Measurements from ENCODE around the gene REEP6.
"Not testable (repeated sequence)": the region's sequence is repeated elsewhere in the genome, so short reads cannot be mapped to it uniquely, and the experiment has no call there.

The REEP6 gene

GRCh38 chr19:1491849-1492170 is 829 bp downstream of the REEP6 start:
- DNase-seq, result no peak

GRCh38 chr19:1492474-1493006 is 1.6 kb downstream of the REEP6 start:
- peak; percentile 3 for DNase-seq

GRCh38 chr19:1494115-1494815 is 3.3 kb downstream of the REEP6 start:
- no peak for DNase-seq

- DNase-seq, result no peak
Observed at GRCh38 chr19:1495051-1495798, 4.2 kb downstream of the REEP6 start.

- DNase-seq, result no peak
Observed at GRCh38 chr19:1495799-1496713, 5.1 kb downstream of the REEP6 start.

DNA sequence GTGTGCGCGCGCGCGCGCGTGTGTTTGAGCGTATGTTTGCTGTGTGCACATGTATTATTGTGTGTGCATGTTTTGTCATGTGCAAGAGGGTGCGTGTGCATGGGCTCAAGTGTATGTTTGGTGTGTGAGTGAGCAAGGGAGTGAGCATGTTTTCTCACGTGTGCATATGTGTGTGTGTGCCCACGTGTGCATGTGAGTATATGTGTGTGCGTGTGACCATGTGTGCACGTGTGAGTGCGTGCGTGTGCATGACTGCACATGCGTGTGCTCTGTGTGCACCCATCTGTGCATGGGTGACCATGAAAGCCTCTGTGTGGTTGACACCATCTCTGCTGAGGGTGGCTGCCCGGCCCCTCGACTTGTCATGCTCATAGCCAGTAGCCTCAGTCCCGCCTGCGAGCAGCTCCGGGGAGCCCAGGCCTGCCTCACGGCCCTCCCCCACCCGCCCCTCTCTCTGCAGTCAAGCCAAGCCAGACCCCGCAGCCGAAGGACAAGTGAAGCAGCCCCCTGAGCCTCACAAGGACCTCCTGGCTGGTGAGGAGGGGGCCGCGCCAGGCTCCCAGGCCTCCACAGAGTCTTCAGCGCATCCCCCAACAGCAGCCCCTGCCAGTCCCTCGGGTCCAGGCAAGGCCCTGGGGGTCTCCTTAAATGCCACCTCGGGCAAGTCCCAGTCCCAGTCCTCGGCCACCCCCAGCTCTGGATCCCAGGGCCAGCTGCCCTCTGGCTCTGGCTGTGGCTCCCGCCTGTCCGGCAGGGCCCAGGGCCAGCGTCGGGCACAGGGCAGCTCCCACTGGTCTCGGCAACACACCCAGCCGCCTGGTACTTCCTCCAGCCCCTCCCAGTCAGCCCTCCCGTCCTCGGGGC is 6.0 kb downstream of the REEP6 start:
- DNase-seq, result no peak

GRCh38 chr19:1497578-1498235 is 6.7 kb downstream of the REEP6 start:
- DNase-seq, result no peak

DNA sequence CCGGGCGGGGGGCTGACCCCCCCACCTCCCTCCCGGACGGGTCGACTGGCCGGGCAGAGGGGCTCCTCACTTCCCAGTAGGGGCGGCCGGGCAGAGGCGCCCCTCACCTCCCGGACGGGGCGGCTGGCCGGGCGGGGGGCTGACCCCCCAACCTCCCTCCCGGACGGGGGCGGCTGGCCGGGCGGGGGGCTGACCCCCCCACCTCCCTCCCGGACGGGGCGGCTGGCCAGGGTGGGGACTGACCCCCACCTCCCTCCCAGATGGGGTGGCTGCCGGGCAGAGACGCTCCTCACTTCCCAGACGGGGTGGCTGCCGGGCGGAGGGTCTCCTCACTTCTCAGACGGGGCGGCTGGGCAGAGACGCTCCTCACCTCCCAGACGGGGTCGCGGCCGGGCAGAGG is 8.2 kb downstream of the REEP6 start:
- not testable (repeated sequence) for DNase-seq

DNA sequence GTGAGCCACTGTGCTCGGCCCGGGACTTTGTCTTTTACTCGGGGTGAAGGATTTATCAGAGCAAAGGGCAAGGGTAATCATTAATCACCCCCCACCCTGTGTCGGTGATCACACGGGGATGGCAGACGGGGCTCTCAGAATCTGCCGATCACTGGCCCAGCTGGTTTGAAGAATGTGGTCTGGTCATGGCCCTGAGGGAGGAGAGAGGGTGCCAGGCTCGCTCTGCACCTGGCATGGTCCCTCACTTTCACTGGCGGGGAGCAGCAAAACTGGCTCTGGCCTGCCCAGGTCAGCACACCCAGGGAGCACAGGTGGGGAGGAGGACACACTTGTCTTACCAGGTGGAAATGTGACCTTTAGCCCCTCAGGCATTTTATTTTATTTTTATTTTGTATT is 10.2 kb downstream of the REEP6 start:
- DNase-seq, result no peak

DNA sequence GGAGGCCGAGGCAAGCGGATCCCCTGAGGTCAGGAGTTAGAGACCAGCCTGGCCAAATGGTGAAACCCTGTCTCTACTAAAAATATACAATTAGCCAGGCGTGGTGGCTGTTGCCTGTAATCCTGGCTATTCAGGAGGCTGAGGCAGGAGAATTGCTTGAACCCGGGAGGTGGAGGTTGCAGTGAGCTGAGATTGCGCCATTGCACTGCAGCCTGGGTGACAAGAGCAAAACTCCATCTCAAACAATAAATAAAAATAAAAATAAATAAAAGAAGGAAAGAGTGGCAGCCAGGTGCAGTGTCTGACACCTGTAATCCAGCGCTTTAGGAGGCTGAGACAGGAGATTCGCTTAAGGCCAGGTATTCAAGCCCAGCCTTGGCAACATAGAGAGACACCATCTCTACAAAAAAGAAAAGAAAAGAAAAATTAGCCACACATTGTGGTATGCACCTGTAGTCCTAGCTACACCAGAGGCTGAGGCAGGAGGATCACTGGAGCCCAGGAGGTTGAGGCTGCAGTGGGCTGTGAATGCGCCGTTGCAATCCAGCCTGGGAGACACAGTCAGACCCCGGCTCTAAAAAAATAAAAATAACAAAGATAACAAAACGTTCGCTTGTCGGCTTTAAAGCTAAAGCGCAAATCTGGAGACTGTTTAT is 11.6 kb downstream of the REEP6 start:
- no peak for DNase-seq

DNA sequence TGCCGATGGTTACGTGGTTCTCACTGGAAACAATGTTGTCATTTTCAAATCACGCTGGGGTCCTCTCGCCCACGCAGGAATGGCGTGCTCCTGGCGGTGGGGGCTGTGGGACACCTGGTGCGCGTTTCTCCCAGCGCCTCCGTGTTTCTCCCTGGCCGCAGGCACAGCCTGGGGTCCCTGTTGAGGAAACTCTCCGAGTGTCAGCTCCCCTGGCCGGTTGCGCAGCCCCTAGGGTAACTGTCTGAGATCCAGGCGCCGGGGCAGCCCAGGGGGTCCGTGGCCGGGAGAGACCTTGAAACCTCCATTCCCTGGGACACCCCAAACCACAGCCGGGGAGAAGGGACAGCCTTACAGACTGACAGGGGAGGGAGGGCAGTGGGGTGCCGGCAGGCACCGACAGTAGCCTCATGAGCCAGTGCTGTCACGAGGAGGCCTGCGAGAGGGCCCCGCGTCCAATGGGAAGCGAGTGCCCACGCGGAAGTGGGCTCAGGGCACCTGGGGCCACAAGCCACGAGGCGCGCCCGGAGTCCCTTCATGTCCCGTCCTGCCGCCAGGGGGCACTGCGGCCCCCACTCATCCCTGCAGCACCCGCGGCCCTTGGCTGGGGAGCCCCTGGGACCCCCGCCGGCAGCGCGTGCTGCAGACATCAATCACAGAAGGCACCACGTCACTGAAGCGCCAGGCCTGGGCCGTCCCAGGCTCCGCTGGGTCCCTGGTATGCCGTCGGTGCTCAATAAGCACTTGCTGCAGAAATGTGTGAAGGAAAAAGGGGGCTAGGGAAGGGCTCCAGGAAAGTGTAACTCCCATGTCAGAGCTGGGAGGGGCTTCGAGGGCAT is 12.3 kb downstream of the REEP6 start:
- DNase-seq, result peak; percentile 73

- DNase-seq, result no peak
Observed at GRCh38 chr19:1503925-1504773, 13.2 kb downstream of the REEP6 start.

- no peak for DNase-seq
Observed at GRCh38 chr19:1505012-1505411, 14.0 kb downstream of the REEP6 start.

GRCh38 chr19:1505991-1506881 is 15.3 kb downstream of the REEP6 start:
- no peak for DNase-seq

GRCh38 chr19:1507192-1507660 is 16.2 kb downstream of the REEP6 start:
- DNase-seq, result no peak

DNA sequence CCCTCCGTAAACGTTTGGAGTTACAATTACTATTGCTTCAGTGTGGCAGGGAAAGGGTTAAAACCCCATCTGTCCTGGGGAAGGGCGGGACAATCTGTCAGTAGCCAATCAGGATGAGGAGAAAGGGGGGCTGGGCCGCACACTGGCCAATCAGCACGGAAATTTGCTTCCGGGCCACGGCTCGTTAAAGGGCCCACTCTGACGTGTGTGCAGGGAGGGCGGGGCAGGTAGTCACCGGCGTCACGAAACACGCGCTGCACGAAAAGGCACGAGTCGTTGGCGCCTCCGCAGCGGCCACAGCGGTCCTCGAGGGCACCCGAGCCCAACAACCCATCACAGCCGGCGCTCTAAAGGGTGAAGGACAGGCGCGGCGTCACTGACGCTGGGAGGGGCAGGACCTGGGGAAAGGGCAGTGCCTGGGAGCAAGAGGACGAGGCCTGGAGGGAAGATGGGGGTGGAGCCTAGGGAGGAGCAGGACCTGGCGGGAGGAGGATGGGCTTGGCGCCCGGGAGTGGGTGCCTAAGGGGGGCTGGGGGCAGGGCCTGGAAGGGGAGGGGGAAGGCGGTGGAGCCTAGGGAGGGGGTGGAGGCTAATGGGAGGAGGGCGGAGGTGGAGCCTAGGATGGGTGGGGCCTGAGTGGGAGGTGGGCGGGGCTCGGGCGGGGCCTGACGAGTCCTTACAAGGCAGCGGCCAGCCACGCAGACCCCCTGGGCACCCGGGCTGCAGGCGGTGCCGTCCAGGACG is 17.0 kb downstream of the REEP6 start:
- DNase-seq, result peak; percentile 94

GRCh38 chr19:1508507-1508856 is 17.5 kb downstream of the REEP6 start:
- DNase-seq, result no peak
